Activated naive CD4-positive, alpha-beta T cell treated with anti-CD3 and anti-CD28 coated beads, Interleukin-2, amount 50 U/mL, for 16 hours (primary cell): ENCODE measurements around the gene ZNF71.
"Not testable (repeated sequence)": the region's sequence is repeated elsewhere in the genome, so short reads cannot be mapped to it uniquely, and the experiment has no call there.

ENCODE experiments used
- DNase-seq: peaks from one replicate; pipeline ENCODE4 v3.0.0-alpha.2; 2020

ZNF71 gene

GRCh38 chr19:56623006-56623405 lies 27.9 kb downstream of the ZNF71 start:
- no peak for DNase-seq

- no peak for DNase-seq
Observed at GRCh38 chr19:56625708-56626107, 30.6 kb downstream of the ZNF71 start.

- no peak for DNase-seq
Observed at GRCh38 chr19:56633021-56633420, 37.9 kb downstream of the ZNF71 start.

- no peak for DNase-seq
Observed at GRCh38 chr19:56637976-56638555, 43.0 kb downstream of the ZNF71 start.

- no peak for DNase-seq
Observed at GRCh38 chr19:56639217-56639616, 44.1 kb downstream of the ZNF71 start.

GRCh38 chr19:56642711-56643459 lies 47.8 kb downstream of the ZNF71 start, which contains the start of gene SMIM17:
Gene SMIM17, plus strand, starts transcription at chr19:56643159. Its CDS starts 2,509 bp downstream, at chr19:56645668.
- DNase-seq = no peak

- no peak for DNase-seq
Observed at GRCh38 chr19:56643460-56643955, 48.4 kb downstream of the ZNF71 start.

- DNase-seq = no peak
Observed at GRCh38 chr19:56654151-56654550, 59.0 kb downstream of the ZNF71 start.

- DNase-seq = no peak
Observed at GRCh38 chr19:56660381-56661107, 65.4 kb downstream of the ZNF71 start.

GRCh38 chr19:56661248-56661647 lies 66.1 kb downstream of the ZNF71 start:
- no peak for DNase-seq

GRCh38 chr19:56663931-56664500 lies 68.9 kb downstream of the ZNF71 start:
- no peak for DNase-seq

- DNase-seq = no peak
Observed at GRCh38 chr19:56664511-56664910, 69.4 kb downstream of the ZNF71 start.

GRCh38 chr19:56667311-56667870 lies 72.3 kb downstream of the ZNF71 start:
- DNase-seq = no peak

- DNase-seq = no peak
Observed at GRCh38 chr19:56668676-56669075, 73.6 kb downstream of the ZNF71 start.

- no peak for DNase-seq
Observed at GRCh38 chr19:56670401-56670960, 75.4 kb downstream of the ZNF71 start.

GRCh38 chr19:56670961-56671612 lies 76.0 kb downstream of the ZNF71 start:
- DNase-seq = no peak

- DNase-seq = peak; percentile 86
Observed at GRCh38 chr19:56671613-56671994, 76.5 kb downstream of the ZNF71 start, which contains the start of gene ZNF835. Gene ZNF835, minus strand, starts transcription at chr19:56671757. Its CDS starts 6,559 bp downstream, at chr19:56665198.

GRCh38 chr19:56672610-56673009 lies 77.5 kb downstream of the ZNF71 start:
- not testable (repeated sequence) for DNase-seq
